Vagina (tissue), 2 donors: Measurements from ENCODE around the gene BTD. TPM values are rescaled to one million over a fixed set of nuclear protein-coding genes. Genes with fewer than 3 reads are reported as not detected.

Experiments
- DNase-seq, 2 donors: peaks; one replicate each; pipeline ENCODE4 v3.0.0-alpha.2; 2017; ENCODE audit errors: extremely low spot score in 2 of 2
- H3K27ac ChIP-seq: fragments of 200-600 bp; sonication (generic); one replicate; pipeline ENCODE4 v1.5.1; 2019
- H3K27me3 ChIP-seq: fragments of 200-600 bp; sonication (generic); one replicate; pipeline ENCODE4 v1.5.1; 2019
- H3K36me3 ChIP-seq, 2 donors: fragments of 200-600 bp; sonication (generic); one replicate each; pipeline ENCODE4 v1.5.1; 2017 to 2019
- H3K4me1 ChIP-seq: fragments of 200-600 bp; sonication (generic); one replicate; pipeline ENCODE4 v1.5.1; 2019
- H3K4me3 ChIP-seq, 2 donors: fragments of 200-600 bp; sonication (generic); 1 replicate in 1 of 2; 2 replicates in 1 of 2; pipeline ENCODE4 v1.5.1; 2016 to 2019
- H3K9me3 ChIP-seq: fragments of 200-600 bp; sonication (generic); one replicate; pipeline ENCODE4 v1.5.1; 2019
- CTCF ChIP-seq, 3 experiments: fragments of 450-650 bp in 2 of 3; fragments of 200-600 bp in 1 of 3; sonication (generic) in 1 of 3; IDR thresholded peaks; one replicate each; pipeline ENCODE4 v1.5.1; 2017 to 2019; ENCODE audit warnings: antibody characterized with exemption in 3 of 3, mild to moderate bottlenecking in 2 of 3, moderate library complexity in 2 of 3
- POLR2A ChIP-seq, 2 donors: fragments of 450-650 bp; IDR thresholded peaks; one replicate each; pipeline ENCODE4 v1.6.1; 2017; ENCODE audit warnings: antibody characterized with exemption in 2 of 2, mild to moderate bottlenecking in 2 of 2, moderate library complexity in 2 of 2
- POLR2AphosphoS5 ChIP-seq, 2 donors: sonication (generic); formaldehyde crosslinking; IDR thresholded peaks; one replicate each; pipeline ENCODE4 v1.9.0; 2017; ENCODE audit warnings: antibody characterized with exemption in 2 of 2, mild to moderate bottlenecking in 2 of 2, low read depth in 1 of 2; ENCODE audit not compliant: insufficient read depth in 1 of 2
- intact Hi-C: fragments of 100-400 bp; cut with DNase I; formaldehyde crosslinking; loops from one replicate; pipeline ENCODE4 v1.15.1; 2023
- total RNA-seq: library from RNA; depleted of rRNA; stranded (reverse); fragments of >200 nt; gene quantifications from one replicate; pipeline ENCODE4 v1.2.3, GENCODE V29; 2016

BTD gene
- total RNA-seq, 1 donor from 2014 or later: 10.6 TPM

GRCh38 chr3:15651396-15651795 is 49.9 kb downstream of the BTD start:
- no peak for DNase-seq

GRCh38 chr3:15653321-15653720 is 51.8 kb downstream of the BTD start:
- intact Hi-C loops: no loop called here
- no peaks in the 10 kb centered on the region for H3K27me3 ChIP-seq

More at GRCh38 chr3:15651396-15651795, 49.9 kb downstream of the BTD start:
- Histone ChIP-seq H3K27me3 (no peaks in the 10 kb centered on the region), H3K4me1 (peaks cover 19% of the 10 kb centered on the region), H3K27ac (no peak overlapping the region), H3K4me3 (no peak overlapping the region), H3K36me3 (no peaks in the 10 kb centered on the region), H3K9me3 (peaks cover 6% of the 10 kb centered on the region)
- TF ChIP-seq POLR2A (IDR thresholded peaks at IDR 0.05) (no peak), POLR2AphosphoS5 (IDR thresholded peaks at IDR 0.05; ENCODE audit: insufficient read depth in 1 of 2, low read depth in 1 of 2) (no peak), CTCF (IDR thresholded peaks at IDR 0.05) (no peak)
- intact Hi-C loops: no loop called here

GRCh38 chr3:15654127-15654526 is 52.6 kb downstream of the BTD start:
- H3K36me3 ChIP-seq: no peaks in the 10 kb centered on the region
- intact Hi-C loops: no loop called here
- no peak overlapping the region for H3K4me3 ChIP-seq
- no peak for TF ChIP-seq POLR2A (IDR thresholded peaks at IDR 0.05)
- TF ChIP-seq CTCF (IDR thresholded peaks at IDR 0.05): no peak
- TF ChIP-seq POLR2AphosphoS5 (IDR thresholded peaks at IDR 0.05; ENCODE audit: insufficient read depth in 1 of 2, low read depth in 1 of 2): no peak
- no peaks in the 10 kb centered on the region for H3K4me1 ChIP-seq
- H3K9me3 ChIP-seq: peaks cover 6% of the 10 kb centered on the region
- H3K27ac ChIP-seq: no peak overlapping the region
- H3K27me3 ChIP-seq: no peaks in the 10 kb centered on the region
- DNase-seq: no peak

More at GRCh38 chr3:15653321-15653720, 51.8 kb downstream of the BTD start:
- H3K9me3 ChIP-seq: peaks cover 6% of the 10 kb centered on the region
- TF ChIP-seq POLR2AphosphoS5 (IDR thresholded peaks at IDR 0.05; ENCODE audit: insufficient read depth in 1 of 2, low read depth in 1 of 2) (no peak), CTCF (IDR thresholded peaks at IDR 0.05) (no peak), POLR2A (IDR thresholded peaks at IDR 0.05) (no peak)
- no peak for DNase-seq
- no peak overlapping the region for H3K4me3 ChIP-seq
- H3K36me3 ChIP-seq: no peaks in the 10 kb centered on the region
- H3K27ac ChIP-seq: no peak overlapping the region
- H3K4me1 ChIP-seq: no peaks in the 10 kb centered on the region

- TF ChIP-seq CTCF (IDR thresholded peaks at IDR 0.05) (no peak), POLR2A (IDR thresholded peaks at IDR 0.05) (no peak), POLR2AphosphoS5 (IDR thresholded peaks at IDR 0.05; ENCODE audit: insufficient read depth in 1 of 2, low read depth in 1 of 2) (no peak)
- Histone ChIP-seq H3K27ac (no peak overlapping the region), H3K4me1 (no peaks in the 10 kb centered on the region), H3K36me3 (no peaks in the 10 kb centered on the region), H3K9me3 (peaks cover 6% of the 10 kb centered on the region), H3K27me3 (no peaks in the 10 kb centered on the region), H3K4me3 (no peak overlapping the region)
- intact Hi-C loops: no loop called here
- DNase-seq: no peak
Observed at GRCh38 chr3:15654891-15655290, 53.3 kb downstream of the BTD start.

GRCh38 chr3:15656342-15656741 is 54.8 kb downstream of the BTD start:
- no peaks in the 10 kb centered on the region for H3K4me1 ChIP-seq
- peaks cover 6% of the 10 kb centered on the region for H3K9me3 ChIP-seq
- intact Hi-C loops: no loop called here
- no peak for TF ChIP-seq POLR2AphosphoS5 (IDR thresholded peaks at IDR 0.05; ENCODE audit: insufficient read depth in 1 of 2, low read depth in 1 of 2)
- no peak for TF ChIP-seq CTCF (IDR thresholded peaks at IDR 0.05)
- TF ChIP-seq POLR2A (IDR thresholded peaks at IDR 0.05): no peak
- no peaks in the 10 kb centered on the region for H3K36me3 ChIP-seq
- H3K27ac ChIP-seq: no peak overlapping the region
- DNase-seq: no peak
- H3K4me3 ChIP-seq: no peak overlapping the region
- H3K27me3 ChIP-seq: no peaks in the 10 kb centered on the region
